ENCODE data around the gene CDADC1. TPM values are rescaled to one million over a fixed set of nuclear protein-coding genes. Genes with fewer than 3 reads are reported as not detected.

The CDADC1 gene
- total and polyA plus RNA-seq, 2 donors (not counting 3 experiments of a cell fraction or from before 2014, with no cell fraction given), result 2.4 to 9.1 TPM

DNA sequence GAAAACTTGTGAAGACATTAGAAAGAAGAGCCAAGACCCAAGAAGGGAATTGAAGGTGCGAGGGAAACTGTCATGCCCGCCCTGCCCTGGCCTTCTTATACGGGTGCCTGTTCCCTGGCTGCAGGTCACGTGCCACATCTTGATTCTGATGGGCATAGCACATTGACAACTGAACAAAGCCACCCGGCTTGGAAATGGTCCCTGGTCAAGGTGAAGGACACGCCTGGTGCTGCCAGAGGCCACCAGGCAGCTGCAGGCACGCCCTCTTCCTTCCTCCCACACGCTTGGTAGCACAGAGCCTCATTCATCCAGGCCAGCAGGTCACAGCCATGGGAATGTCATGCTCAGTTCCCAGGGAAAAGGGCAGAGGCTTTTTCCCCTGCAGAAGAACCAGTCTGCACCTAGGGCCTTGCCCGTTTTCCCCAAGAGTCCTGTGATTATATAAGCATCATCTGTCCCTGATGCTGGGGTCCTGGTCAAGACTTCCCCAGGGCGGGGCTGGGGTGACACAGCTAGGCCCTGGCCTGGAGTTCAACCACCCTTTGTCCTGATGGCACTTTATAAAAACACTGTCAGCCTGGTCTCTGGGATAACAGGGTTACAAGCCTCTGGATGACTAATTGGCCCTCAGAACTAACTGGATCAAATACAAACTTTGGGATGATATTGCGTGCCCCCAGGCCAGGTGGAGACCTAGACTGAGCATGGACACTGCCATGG is 56.0 kb downstream of the CDADC1 start:
- dilution Hi-C loops (cut with MboI; ENCODE audit: extremely low pct_ligation_motif_present, low sequenced_read_pairs) (no loop called here), intact Hi-C loops (cut with micrococcal nuclease) (loop anchor here (5.0 kb wide), 1 partner anchor 284 kb away; the partner anchor contains the start of gene RCBTB1)
- no peaks in the 10 kb centered on the region for H4K20me1 ChIP-seq (replicated peaks; ENCODE audit: control insufficient read depth, extremely low read depth, insufficient read depth, low read length)
- H2AFZ ChIP-seq (ENCODE audit: low read depth, low read length), result no peak overlapping the region
- no peaks in the 10 kb centered on the region for H3K27me3 ChIP-seq (ENCODE audit: control insufficient read depth in 2 of 2, insufficient read depth in 2 of 2, low read length in 2 of 2)
- H3K79me2 ChIP-seq (ENCODE audit: control insufficient read depth, insufficient read depth, low read length), result no peaks in the 10 kb centered on the region
- no peak overlapping the region for H3K4me2 ChIP-seq (ENCODE audit: insufficient read depth, low read length)
- no peak overlapping the region for H3K27ac ChIP-seq (ENCODE audit: insufficient read depth, low read depth, low read length)
- no peak overlapping the region for H3K4me3 ChIP-seq (replicated peaks in 1 of 3; ENCODE audit: insufficient read depth in 1 of 3, low read depth in 1 of 3, low read length in 3 of 3)
- peak; percentile 42 for FAIRE-seq
- ChIA-PET CTCF (interaction anchor here (2.1 to 4.8 kb wide), 2 partner anchors 133 to 304 kb away, joined by 6 to 60 read pairs; no protein-coding TSS in a partner anchor), POLR2A (no interaction called here)
- H3K36me3 ChIP-seq (ENCODE audit: control insufficient read depth in 2 of 2, extremely low read depth in 1 of 2, insufficient read depth in 2 of 2, low read length in 2 of 2), result no peaks in the 10 kb centered on the region
- no peaks in the 10 kb centered on the region for H3K9me1 ChIP-seq (replicated peaks; ENCODE audit: control insufficient read depth, extremely low read depth, insufficient read depth, low read length)
- H3K9ac ChIP-seq (replicated peaks; ENCODE audit: extremely low read depth, insufficient read depth, low read length), result no peak overlapping the region
- BruUV-seq (replicated peaks), result no TSS peak
- DNase-seq (ENCODE audit: low read depth, low spot score), result peak; percentile 17
- H3K9me3 ChIP-seq (replicated peaks; ENCODE audit: control insufficient read depth, insufficient read depth, low read length), result no peaks in the 10 kb centered on the region
- TF ChIP-seq MYC (IDR thresholded peaks at IDR 0.05; ENCODE audit: low read depth, low read length), result no peak
- H3K4me1 ChIP-seq (ENCODE audit: control insufficient read depth, extremely low read depth, insufficient read depth, low read length), result peaks cover 11% of the 10 kb centered on the region

DNA sequence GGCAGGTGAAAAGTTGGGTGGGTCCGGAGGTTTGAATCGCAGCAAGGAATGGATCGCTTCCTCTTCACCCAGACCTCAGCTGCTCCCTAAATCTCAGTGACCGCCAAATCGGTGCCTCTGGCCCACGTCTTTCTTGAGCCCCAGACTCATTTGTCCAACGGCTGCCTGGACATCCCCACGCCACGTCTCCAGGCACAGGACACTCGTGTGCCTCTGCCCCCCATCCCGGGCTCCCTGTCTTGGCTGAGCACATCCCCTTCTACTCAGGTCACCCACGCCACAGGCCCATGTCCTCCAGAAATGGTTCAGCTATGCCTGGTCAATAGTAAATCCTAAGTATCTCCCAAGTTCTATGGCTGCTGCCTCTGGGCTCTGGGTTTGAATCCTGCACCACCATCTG is 56.6 kb downstream of the CDADC1 start:
- no peak overlapping the region for H2AFZ ChIP-seq (ENCODE audit: low read depth, low read length)
- FAIRE-seq (no peak), DNase-seq (ENCODE audit: low read depth, low spot score) (no peak)
- POLR2A ChIA-PET, result no interaction called here
- no TSS peak for BruUV-seq (replicated peaks)
- no peak overlapping the region for H3K4me2 ChIP-seq (ENCODE audit: insufficient read depth, low read length)
- no peaks in the 10 kb centered on the region for H3K79me2 ChIP-seq (ENCODE audit: control insufficient read depth, insufficient read depth, low read length)
- intact Hi-C loops (cut with micrococcal nuclease), result loop anchor here (5.0 kb wide), 1 partner anchor 283 kb away; the partner anchor contains the start of gene RCBTB1
- H3K4me3 ChIP-seq (replicated peaks in 1 of 3; ENCODE audit: insufficient read depth in 1 of 3, low read depth in 1 of 3, low read length in 3 of 3), result no peak overlapping the region
- no peaks in the 10 kb centered on the region for H3K9me3 ChIP-seq (replicated peaks; ENCODE audit: control insufficient read depth, insufficient read depth, low read length)
- H3K27ac ChIP-seq (ENCODE audit: insufficient read depth, low read depth, low read length), result no peak overlapping the region
- TF ChIP-seq FOS (IDR thresholded peaks at IDR 0.05; ENCODE audit: borderline replicate concordance, insufficient read depth, low read length) (no peak), GATA2 (IDR thresholded peaks at IDR 0.05; ENCODE audit: insufficient read depth, insufficient read length, low read depth, low read length) (no peak), MYC (IDR thresholded peaks at IDR 0.05; ENCODE audit: low read depth, low read length) (no peak), CTCF (IDR thresholded peaks at IDR 0.05; ENCODE audit: extremely low read depth in 1 of 2, insufficient read depth in 1 of 2, low read depth in 1 of 2, low read length in 2 of 2) (no peak), JUN (IDR thresholded peaks at IDR 0.05; ENCODE audit: borderline replicate concordance, insufficient read depth, insufficient read length, low read depth) (no peak), POLR2AphosphoS5 (IDR thresholded peaks at IDR 0.05; ENCODE audit: insufficient read depth, low read depth, low read length) (no peak), EZH2 (IDR thresholded peaks at IDR 0.05; ENCODE audit: borderline replicate concordance, low read depth, low read length, severe bottlenecking) (no peak), POLR2A (IDR thresholded peaks at IDR 0.05; ENCODE audit: low read depth, low read length) (no peak)
- TF ChIP-seq, protein P1, sequence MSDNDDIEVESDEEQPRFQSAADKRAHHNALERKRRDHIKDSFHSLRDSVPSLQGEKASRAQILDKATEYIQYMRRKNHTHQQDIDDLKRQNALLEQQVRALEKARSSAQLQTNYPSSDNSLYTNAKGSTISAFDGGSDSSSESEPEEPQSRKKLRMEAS (IDR thresholded peaks at IDR 0.05; ENCODE audit: insufficient read depth, insufficient read length), result no peak
- no peaks in the 10 kb centered on the region for H3K36me3 ChIP-seq (ENCODE audit: control insufficient read depth in 2 of 2, extremely low read depth in 1 of 2, insufficient read depth in 2 of 2, low read length in 2 of 2)
- no peak overlapping the region for H3K9ac ChIP-seq (replicated peaks; ENCODE audit: extremely low read depth, insufficient read depth, low read length)
- CTCF ChIA-PET, result interaction anchor here (2.1 to 4.8 kb wide), 2 partner anchors 132 to 304 kb away, joined by 6 to 60 read pairs; no protein-coding TSS in a partner anchor
- no peaks in the 10 kb centered on the region for H3K9me1 ChIP-seq (replicated peaks; ENCODE audit: control insufficient read depth, extremely low read depth, insufficient read depth, low read length)
- no peaks in the 10 kb centered on the region for H3K27me3 ChIP-seq (ENCODE audit: control insufficient read depth in 2 of 2, insufficient read depth in 2 of 2, low read length in 2 of 2)
- no peaks in the 10 kb centered on the region for H4K20me1 ChIP-seq (replicated peaks; ENCODE audit: control insufficient read depth, extremely low read depth, insufficient read depth, low read length)
- peaks cover 16% of the 10 kb centered on the region for H3K4me1 ChIP-seq (ENCODE audit: control insufficient read depth, extremely low read depth, insufficient read depth, low read length)
- dilution Hi-C loops (cut with MboI; ENCODE audit: extremely low pct_ligation_motif_present, low sequenced_read_pairs), result no loop called here
